ENCODE measurements around the gene ZNF362.

Gene ZNF362

DNA sequence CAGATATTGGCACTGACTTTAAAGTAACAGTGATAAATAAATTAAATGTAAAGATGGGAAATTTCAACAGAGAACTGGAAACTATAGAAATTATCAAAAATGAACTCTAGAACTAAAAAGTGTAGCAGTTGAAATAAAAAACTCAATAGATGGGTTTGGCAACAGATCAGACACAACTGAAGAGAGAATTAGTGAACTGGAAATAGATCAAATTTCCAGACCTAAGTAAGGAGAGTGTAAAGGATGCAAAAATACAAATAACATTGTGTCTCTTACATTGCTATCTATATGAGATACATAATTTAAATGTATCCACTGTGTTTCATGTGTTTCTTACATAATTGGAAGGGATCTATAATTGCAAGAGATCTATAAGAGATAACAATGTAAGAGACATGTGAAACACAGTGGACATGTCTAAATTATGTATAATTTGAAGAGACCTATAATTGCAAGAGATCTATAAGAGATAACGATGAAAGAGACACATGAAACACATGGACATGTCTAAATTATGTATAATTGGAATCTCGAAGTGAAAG is 32.1 kb upstream of the ZNF362 start:
- no peak for DNase-seq (ENCODE audit: low read depth)
- H3K4me3 ChIP-seq (ENCODE audit: low read length), result no peak overlapping the region
- TF ChIP-seq, protein P1, sequence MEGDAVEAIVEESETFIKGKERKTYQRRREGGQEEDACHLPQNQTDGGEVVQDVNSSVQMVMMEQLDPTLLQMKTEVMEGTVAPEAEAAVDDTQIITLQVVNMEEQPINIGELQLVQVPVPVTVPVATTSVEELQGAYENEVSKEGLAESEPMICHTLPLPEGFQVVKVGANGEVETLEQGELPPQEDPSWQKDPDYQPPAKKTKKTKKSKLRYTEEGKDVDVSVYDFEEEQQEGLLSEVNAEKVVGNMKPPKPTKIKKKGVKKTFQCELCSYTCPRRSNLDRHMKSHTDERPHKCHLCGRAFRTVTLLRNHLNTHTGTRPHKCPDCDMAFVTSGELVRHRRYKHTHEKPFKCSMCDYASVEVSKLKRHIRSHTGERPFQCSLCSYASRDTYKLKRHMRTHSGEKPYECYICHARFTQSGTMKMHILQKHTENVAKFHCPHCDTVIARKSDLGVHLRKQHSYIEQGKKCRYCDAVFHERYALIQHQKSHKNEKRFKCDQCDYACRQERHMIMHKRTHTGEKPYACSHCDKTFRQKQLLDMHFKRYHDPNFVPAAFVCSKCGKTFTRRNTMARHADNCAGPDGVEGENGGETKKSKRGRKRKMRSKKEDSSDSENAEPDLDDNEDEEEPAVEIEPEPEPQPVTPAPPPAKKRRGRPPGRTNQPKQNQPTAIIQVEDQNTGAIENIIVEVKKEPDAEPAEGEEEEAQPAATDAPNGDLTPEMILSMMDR (conservative IDR thresholded peaks at IDR 0.05; ENCODE audit: low read depth, low read length), result no peak

DNA sequence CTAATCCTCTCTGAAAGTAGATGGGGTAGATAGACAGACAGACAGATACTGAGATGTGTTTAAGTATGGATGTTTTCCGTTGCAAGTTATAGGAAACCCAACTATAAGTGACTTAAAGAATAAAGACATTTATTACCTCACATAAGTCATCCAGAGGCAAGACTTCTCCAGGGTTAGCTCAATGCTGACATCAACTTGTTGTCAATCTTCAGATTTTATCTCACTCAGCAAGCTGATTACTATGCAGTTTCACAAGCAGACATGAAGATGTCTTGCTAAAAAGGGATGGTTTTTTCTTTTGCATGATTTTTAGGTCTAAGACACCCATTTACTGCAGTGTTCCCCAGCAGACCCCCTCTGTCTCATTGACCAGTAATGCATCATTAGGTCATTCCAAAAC is 30.7 kb upstream of the ZNF362 start:
- H3K4me3 ChIP-seq (ENCODE audit: low read length), result no peak overlapping the region
- TF ChIP-seq, protein P1 (conservative IDR thresholded peaks at IDR 0.05; ENCODE audit: low read depth, low read length), result no peak
- DNase-seq (ENCODE audit: low read depth), result no peak

DNA sequence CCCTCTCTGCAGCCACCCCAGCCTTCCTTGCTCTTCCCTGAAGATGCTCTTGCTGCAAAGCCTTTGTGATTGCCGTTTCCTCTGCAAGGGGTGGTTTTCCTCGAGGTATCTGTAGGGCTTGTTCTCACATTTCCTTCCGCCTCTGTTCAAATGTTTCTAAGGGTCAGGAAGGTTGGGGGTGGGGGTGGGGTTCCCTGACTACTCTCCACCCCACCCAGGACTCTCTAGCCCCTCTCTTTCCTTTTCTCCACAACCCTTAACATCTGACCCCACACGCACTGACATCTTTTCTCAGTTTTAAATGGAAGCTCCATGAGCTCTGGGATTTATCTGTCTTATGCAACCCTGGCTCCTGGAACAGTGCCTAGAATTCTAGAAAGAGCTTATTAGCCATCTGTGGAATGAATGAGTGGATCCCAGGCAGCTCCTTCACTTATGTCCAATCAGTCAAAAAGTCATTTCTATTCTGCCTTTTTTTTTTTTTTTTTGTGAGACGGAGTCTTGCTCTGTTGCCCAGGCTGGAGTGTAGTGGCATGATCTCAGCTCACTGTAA is 27.3 kb upstream of the ZNF362 start:
- TF ChIP-seq, protein P1 (conservative IDR thresholded peaks at IDR 0.05; ENCODE audit: low read depth, low read length), result no peak
- peak; percentile 61 for DNase-seq (ENCODE audit: low read depth)

DNA sequence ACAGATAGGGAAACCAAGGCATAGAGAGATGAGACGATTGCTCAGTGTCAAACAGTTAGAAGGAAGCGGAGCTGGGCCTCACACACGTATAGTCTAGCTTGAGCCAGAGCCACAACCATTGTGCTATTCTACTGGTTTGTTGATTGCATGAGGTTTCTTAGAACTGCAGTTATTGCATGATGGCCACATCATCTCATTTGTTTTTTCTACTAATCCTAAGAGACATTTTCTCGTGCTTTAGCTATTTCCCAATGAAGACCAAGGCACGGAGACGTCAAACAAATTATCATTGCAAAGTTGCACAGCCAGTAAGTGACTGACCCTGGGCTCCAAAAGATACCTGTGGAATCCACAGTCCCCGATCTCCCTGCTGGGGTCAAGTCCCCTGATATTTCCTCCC is 25.1 kb upstream of the ZNF362 start:
- DNase-seq (ENCODE audit: low read depth), result no peak
- TF ChIP-seq, protein P1 (conservative IDR thresholded peaks at IDR 0.05; ENCODE audit: low read depth, low read length), result no peak
- no peak overlapping the region for H3K4me3 ChIP-seq (ENCODE audit: low read length)

More for the DNA sequence above, 27.3 kb upstream of the ZNF362 start:
- no peak overlapping the region for H3K4me3 ChIP-seq (ENCODE audit: low read length)

DNA sequence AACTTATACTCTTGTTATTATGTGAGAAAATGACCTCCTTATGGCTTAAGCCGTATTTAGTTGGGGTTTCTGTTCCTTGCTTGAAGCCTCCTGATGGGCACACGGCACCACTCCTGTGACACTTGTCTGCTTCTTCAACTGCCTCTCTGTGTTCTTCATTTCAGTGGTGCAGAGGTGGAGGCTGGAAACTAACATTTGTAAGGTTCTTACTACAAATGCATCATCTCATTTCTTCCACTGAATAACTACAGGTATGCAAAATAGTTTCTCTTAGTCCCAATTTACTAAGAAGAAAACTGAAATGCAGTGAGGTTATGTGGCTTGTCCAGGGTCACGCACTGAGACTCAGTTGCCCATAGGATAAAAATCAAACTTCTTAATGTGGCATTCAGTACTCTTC is 23.6 kb upstream of the ZNF362 start:
- H3K4me3 ChIP-seq (ENCODE audit: low read length), result no peak overlapping the region
- no peak for DNase-seq (ENCODE audit: low read depth)
- TF ChIP-seq, protein P1 (conservative IDR thresholded peaks at IDR 0.05; ENCODE audit: low read depth, low read length), result no peak

DNA sequence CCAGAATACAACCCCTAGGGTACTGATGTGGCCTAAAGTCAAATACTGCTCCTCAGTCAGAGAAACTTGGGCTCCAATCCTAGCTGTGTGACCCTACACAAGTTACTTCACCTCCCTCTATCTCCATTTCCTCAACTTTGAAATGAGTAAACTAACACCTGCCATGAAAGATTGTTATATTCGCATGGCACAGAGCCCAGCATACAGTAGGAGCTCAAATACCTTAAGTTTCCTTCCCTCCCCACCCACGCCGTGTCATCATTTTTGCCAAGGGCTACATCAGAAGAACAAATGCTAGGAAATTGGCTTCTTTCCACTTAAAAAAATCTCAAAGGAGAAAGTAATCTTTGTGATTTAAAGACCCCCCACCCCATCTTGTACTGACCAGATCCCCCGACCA is 22.2 kb upstream of the ZNF362 start:
- TF ChIP-seq, protein P1 (conservative IDR thresholded peaks at IDR 0.05; ENCODE audit: low read depth, low read length), result no peak

DNA sequence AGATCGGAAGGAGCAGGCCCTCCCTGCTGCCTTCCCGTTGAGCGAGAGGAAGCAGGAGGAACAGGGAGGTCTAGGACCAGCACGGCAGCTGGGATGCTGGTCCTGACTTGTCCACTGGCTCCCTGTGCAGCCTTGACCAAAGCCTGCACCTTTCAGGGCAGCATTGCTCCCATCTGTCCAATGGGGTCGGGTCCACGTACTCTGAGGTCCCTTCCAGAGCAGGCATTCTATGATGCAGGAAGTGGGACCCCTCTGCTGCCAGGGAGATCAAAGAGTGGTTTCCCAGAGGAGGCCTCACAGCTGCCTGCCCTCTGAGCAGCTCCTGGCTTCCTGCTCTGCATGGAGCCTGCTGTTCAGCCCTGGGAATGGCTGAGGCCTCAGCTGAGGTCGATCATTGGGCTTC is 21.7 kb upstream of the ZNF362 start:
- TF ChIP-seq, protein P1 (conservative IDR thresholded peaks at IDR 0.05; ENCODE audit: low read depth, low read length), result no peak
- no peak overlapping the region for H3K4me3 ChIP-seq (ENCODE audit: low read length)
- DNase-seq (ENCODE audit: low read depth), result no peak

More for the DNA sequence above, 22.2 kb upstream of the ZNF362 start:
- no peak for DNase-seq (ENCODE audit: low read depth)
- no peak overlapping the region for H3K4me3 ChIP-seq (ENCODE audit: low read length)
